GM12801 (cell line): ENCODE results near the gene BAAT.

Experiments used
- CTCF ChIP-seq: IDR thresholded peaks from one replicate; pipeline ENCODE4 v1.5.1; 2011; ENCODE audit warnings: control low read depth; ENCODE audit not compliant: insufficient read length; ENCODE audit errors: extremely low read depth

Gene BAAT

GRCh38 chr9:101427358-101427757 is 42.6 kb upstream of the BAAT start:
- no peak for TF ChIP-seq CTCF

- TF ChIP-seq CTCF, result no peak
Measured at GRCh38 chr9:101421653-101422065, 36.9 kb upstream of the BAAT start.

- no peak for TF ChIP-seq CTCF
Measured at GRCh38 chr9:101419863-101420262, 35.1 kb upstream of the BAAT start.

GRCh38 chr9:101418518-101419430 is 34.0 kb upstream of the BAAT start:
- TF ChIP-seq CTCF, result no peak

GRCh38 chr9:101417977-101418376 is 33.2 kb upstream of the BAAT start:
- TF ChIP-seq CTCF, result no peak

GRCh38 chr9:101417389-101417788 is 32.6 kb upstream of the BAAT start:
- TF ChIP-seq CTCF, result no peak

GRCh38 chr9:101415578-101415977 is 30.8 kb upstream of the BAAT start:
- TF ChIP-seq CTCF, result no peak
